ENCODE measurements around the gene KLHL28. TPM values are rescaled to one million over a fixed set of nuclear protein-coding genes. Genes with fewer than 3 reads are reported as not detected.

Gene KLHL28
- total and polyA plus RNA-seq, 12 donors: 1.5 to 17.8 (median 9.6) TPM

DNA sequence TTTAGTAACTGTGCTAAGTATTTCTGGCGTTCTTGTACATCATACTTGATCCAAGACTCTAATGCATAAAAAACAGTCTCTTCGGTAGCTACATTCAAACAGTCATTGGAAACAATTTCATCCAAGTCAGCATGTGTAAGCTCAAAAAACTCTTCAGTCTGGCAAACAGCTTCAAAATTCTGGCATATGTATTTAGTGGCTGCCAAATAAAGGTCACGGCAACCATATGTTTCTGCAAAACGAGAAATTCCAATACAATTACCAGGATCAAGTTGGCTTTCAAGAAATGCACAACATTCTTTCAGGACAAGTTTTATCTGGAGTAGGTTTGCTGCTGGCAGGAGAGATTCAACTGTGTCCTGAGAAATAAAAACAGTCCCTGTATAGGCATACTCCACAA is 16.5 kb downstream of the KLHL28 start:
- intact Hi-C loops (cut with DNase I): no loop called here
- H3K27me3 ChIP-seq: no peaks in the 10 kb centered on the region
- no peak overlapping the region for H3K27ac ChIP-seq
- H3K4me1 ChIP-seq (replicated peaks in 1 of 2): no peaks in the 10 kb centered on the region
- no peak for DNase-seq
- TF ChIP-seq, protein P1, sequence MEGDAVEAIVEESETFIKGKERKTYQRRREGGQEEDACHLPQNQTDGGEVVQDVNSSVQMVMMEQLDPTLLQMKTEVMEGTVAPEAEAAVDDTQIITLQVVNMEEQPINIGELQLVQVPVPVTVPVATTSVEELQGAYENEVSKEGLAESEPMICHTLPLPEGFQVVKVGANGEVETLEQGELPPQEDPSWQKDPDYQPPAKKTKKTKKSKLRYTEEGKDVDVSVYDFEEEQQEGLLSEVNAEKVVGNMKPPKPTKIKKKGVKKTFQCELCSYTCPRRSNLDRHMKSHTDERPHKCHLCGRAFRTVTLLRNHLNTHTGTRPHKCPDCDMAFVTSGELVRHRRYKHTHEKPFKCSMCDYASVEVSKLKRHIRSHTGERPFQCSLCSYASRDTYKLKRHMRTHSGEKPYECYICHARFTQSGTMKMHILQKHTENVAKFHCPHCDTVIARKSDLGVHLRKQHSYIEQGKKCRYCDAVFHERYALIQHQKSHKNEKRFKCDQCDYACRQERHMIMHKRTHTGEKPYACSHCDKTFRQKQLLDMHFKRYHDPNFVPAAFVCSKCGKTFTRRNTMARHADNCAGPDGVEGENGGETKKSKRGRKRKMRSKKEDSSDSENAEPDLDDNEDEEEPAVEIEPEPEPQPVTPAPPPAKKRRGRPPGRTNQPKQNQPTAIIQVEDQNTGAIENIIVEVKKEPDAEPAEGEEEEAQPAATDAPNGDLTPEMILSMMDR (IDR thresholded peaks at IDR 0.05): no peak
- TF ChIP-seq POLR2A (IDR thresholded peaks at IDR 0.05): no peak
- peaks cover 0 to 15% of the 10 kb centered on the region in 2 donors for H3K36me3 ChIP-seq (replicated peaks in 1 of 2)
- WGBS, 4 donors: 90 to 92% (median 92%) methylated on average over 4 of the region's 4 CpGs
- no peak overlapping the region for H3K4me3 ChIP-seq
- H3K9me3 ChIP-seq (replicated peaks in 1 of 3): no peaks in the 10 kb centered on the region

DNA sequence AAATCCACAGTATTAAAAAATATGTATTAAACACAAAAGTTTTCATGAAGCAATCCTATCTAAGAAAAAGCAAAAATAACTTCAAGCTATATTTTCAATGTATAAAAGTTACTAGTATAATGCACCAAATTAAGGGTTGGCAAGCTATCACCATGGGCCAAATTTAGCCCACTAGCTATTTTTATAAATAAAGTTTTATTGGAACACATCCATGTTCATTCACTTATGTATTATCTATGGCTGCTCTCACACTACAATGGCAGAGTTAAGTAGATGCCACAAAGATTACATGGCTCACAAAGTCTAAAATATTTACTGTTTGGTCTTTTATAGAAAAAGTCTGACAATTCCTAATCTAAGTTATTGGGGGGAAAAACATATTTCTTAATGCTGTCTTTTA is 17.6 kb downstream of the KLHL28 start:
- H3K36me3 ChIP-seq (replicated peaks in 1 of 2): peaks cover 0 to 15% of the 10 kb centered on the region in 2 donors
- H3K27ac ChIP-seq: no peak overlapping the region
- intact Hi-C loops (cut with DNase I): no loop called here
- TF ChIP-seq, protein P1 (IDR thresholded peaks at IDR 0.05): no peak
- TF ChIP-seq POLR2A (IDR thresholded peaks at IDR 0.05): no peak
- no peaks in the 10 kb centered on the region for H3K9me3 ChIP-seq (replicated peaks in 1 of 3)
- DNase-seq: no peak
- no peaks in the 10 kb centered on the region for H3K4me1 ChIP-seq (replicated peaks in 1 of 2)
- no peaks in the 10 kb centered on the region for H3K27me3 ChIP-seq
- no peak overlapping the region for H3K4me3 ChIP-seq

DNA sequence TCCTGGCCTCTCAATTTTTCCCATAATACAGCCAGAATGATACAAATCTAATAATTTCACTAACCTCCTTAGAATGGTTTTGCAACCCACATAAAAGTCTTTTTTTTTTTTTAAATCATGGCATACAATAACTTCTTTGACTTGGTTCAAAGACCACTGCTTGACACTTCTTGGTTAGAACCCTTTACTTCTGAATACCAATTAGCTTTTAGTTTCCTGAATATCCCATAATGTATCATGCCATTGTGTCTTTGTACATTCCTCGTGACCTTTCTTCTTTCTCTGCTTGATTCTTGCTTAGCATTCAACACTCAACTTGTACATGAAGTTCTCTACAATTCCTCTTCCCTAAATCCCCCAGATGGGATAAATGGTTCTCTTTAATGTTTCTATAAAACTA is 19.3 kb downstream of the KLHL28 start:
- WGBS, 4 donors: 95 to 100% (median 99%) methylated on average over 1 of the region's 1 CpG
- no peaks in the 10 kb centered on the region for H3K4me1 ChIP-seq (replicated peaks in 1 of 2)

DNA sequence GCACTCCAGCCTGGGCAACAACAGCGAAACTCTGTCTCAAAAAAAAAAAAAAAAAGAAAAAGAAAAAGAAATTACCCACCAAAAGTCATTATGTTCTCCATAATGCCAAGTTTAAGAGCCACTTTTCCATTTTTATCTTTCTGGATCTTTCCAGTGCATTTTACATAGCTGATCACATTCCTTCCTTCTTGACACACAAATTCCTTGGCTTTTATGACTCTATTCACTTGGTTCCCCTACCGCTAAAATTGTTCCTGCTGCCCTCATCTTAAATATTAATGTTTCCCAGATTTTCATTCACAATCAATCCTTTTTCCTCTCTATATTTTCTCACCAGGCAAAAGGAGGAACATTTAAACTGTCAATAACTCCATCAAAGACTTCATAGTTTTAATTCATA is 20.2 kb downstream of the KLHL28 start:
- 92 to 100% (median 96%) methylated on average over 2 of the region's 2 CpGs for WGBS, 4 donors
- no peaks in the 10 kb centered on the region for H3K27me3 ChIP-seq
- no peak for TF ChIP-seq POLR2A (IDR thresholded peaks at IDR 0.05)
- TF ChIP-seq, protein P1 (IDR thresholded peaks at IDR 0.05): no peak
- H3K9me3 ChIP-seq (replicated peaks in 1 of 3): no peaks in the 10 kb centered on the region
- DNase-seq: no peak
- intact Hi-C loops (cut with DNase I): no loop called here
- no peak overlapping the region for H3K27ac ChIP-seq
- H3K36me3 ChIP-seq (replicated peaks in 1 of 2): peaks cover 0 to 15% of the 10 kb centered on the region in 2 donors
- H3K4me1 ChIP-seq (replicated peaks in 1 of 2): no peaks in the 10 kb centered on the region
- no peak overlapping the region for H3K4me3 ChIP-seq

More for the DNA sequence above, 19.3 kb downstream of the KLHL28 start:
- intact Hi-C loops (cut with DNase I): no loop called here
- H3K27me3 ChIP-seq: no peaks in the 10 kb centered on the region
- no peak for DNase-seq
- H3K4me3 ChIP-seq: no peak overlapping the region
- H3K27ac ChIP-seq: no peak overlapping the region
- no peaks in the 10 kb centered on the region for H3K9me3 ChIP-seq (replicated peaks in 1 of 3)
- TF ChIP-seq, protein P1 (IDR thresholded peaks at IDR 0.05): no peak
- no peak for TF ChIP-seq POLR2A (IDR thresholded peaks at IDR 0.05)
- peaks cover 0 to 15% of the 10 kb centered on the region in 2 donors for H3K36me3 ChIP-seq (replicated peaks in 1 of 2)
